Femur (tissue), 1 donor: ENCODE data around the gene PDE6B.
A peak's percentile ranks its signal among the peaks of the same experiment; 100 is the strongest.

Source experiments
- DNase-seq: peaks from one replicate; pipeline ENCODE4 v3.0.0-alpha.2; 2017

Gene PDE6B

GRCh38 chr4:675036-675882, 49.9 kb downstream of the PDE6B start:
- DNase-seq = no peak

- peak; percentile 65 for DNase-seq
Measured at GRCh38 chr4:675980-676870, 50.9 kb downstream of the PDE6B start.

GRCh38 chr4:676871-677235, 51.5 kb downstream of the PDE6B start:
- peak; percentile 68 for DNase-seq

- peak; percentile 64 for DNase-seq
Measured at GRCh38 chr4:677431-678293, 52.3 kb downstream of the PDE6B start.

GRCh38 chr4:678331-679103, 53.1 kb downstream of the PDE6B start:
- DNase-seq = peak; percentile 20

- DNase-seq = no peak
Measured at GRCh38 chr4:679104-679481, 53.7 kb downstream of the PDE6B start.

GRCh38 chr4:679629-680028, 54.3 kb downstream of the PDE6B start:
- no peak for DNase-seq

- no peak for DNase-seq
Measured at GRCh38 chr4:680091-680490, 54.7 kb downstream of the PDE6B start.

GRCh38 chr4:680551-680927, 55.2 kb downstream of the PDE6B start:
- no peak for DNase-seq

- peak; percentile 81 for DNase-seq
Measured at GRCh38 chr4:680928-681645, 55.7 kb downstream of the PDE6B start.

GRCh38 chr4:681736-682451, 56.5 kb downstream of the PDE6B start:
- no peak for DNase-seq

- DNase-seq = no peak
Measured at GRCh38 chr4:682490-683172, 57.3 kb downstream of the PDE6B start.

- DNase-seq = no peak
Measured at GRCh38 chr4:683247-683897, 58.0 kb downstream of the PDE6B start.

GRCh38 chr4:683982-684622, 58.7 kb downstream of the PDE6B start:
- DNase-seq = peak; percentile 81

GRCh38 chr4:684623-685327, 59.4 kb downstream of the PDE6B start:
- DNase-seq = no peak

GRCh38 chr4:685679-686412, 60.5 kb downstream of the PDE6B start:
- no peak for DNase-seq

- DNase-seq = no peak
Measured at GRCh38 chr4:686413-687040, 61.2 kb downstream of the PDE6B start.
